DMS153 treated with DMSO at 0.1 percent for 48 hours (cell line): ENCODE data around the gene MARCHF6.
"Not testable (repeated sequence)": the region's sequence is repeated elsewhere in the genome, so short reads cannot be mapped to it uniquely, and the experiment has no call there.

ENCODE experiments used
- DNase-seq: peaks from one replicate; lab custom pipeline; 2025; ENCODE audit not compliant: unreplicated experiment; lab: John Stamatoyannopoulos, UW

The MARCHF6 gene

DNA sequence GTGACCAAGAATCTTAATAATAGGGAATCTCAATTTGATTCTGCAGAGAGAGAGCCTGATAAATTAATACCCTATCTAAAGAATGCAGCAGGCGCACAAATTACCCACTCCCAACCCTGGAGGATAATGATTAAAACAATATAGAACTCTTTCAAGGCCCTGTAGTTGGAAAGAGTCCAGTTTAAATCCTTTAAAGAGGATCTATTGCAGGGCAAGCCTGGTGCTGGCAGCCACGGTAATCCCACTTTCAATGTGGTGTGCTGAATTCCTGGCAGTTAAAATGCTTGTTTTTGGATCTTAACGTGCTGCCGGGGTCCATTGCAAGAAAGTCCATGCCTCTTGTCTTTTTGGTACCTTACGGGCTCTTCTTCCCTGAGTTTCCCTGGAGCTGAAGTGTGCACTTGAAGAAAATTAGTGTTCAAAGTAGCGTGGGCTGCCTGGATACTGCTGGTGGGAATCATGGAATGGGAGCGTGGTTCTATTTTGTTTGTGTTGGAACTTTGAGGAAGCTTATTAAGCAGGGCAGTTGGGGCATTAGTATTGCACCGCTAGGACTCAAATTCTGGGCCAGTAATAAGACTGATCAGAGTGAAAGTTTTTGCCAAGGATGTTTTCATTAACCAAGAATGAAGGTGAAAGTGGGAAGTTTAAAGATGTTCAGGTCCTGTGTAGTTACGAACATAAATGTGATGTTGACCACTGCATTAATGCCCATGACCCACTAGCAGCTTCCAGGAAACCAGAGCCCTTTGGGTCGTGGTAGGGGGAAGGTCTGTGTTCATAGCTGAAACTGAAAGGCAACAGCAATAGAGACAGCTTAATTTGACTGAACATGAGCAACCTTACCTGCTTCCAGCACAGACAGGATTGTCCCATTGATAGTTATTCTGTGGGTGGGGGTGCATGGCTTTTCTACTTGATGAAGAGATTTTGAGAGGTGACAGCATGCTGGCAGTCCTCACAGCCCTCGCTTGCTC lies 20.8 kb downstream of the MARCHF6 start:
- no peak for DNase-seq

DNA sequence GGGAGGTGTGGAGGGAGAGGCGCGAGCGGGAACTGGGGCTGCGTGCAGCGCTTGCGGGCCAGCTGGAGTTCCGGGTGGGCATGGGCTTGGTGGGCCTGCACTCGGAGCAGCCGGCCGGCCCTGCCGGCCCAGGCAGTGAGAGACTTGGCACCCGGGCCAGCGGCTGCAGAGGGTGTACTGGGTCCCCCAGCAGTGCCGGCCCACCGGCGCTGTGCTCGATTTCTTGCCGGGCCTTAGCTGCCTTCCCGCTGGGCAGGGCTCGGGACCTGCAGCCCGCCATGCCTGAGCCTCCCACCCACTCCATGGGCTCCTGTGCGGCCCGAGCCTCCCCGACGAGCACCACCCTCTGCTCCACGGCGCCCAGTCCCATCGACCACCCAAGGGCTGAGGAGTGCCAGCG lies 21.7 kb downstream of the MARCHF6 start:
- not testable (repeated sequence) for DNase-seq

DNA sequence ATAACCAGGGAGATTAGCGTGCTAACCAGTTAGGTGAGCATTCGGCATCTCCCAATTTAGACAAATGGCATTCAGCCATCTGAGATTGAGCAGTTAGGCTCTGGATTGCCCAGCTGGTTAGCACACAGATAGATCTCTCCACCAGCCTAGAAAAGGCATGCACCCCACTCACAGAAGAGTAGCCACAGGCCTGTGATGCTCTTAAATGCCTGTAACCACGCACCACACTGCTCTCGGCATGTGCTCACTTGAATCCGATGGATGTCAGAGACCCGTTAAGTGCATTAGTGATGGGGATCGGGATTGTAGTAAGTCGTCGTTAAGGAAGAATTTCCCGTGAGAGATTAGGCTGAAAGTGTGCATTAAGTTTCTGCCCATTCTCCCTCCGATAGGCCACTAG lies 23.0 kb downstream of the MARCHF6 start:
- DNase-seq: no peak

DNA sequence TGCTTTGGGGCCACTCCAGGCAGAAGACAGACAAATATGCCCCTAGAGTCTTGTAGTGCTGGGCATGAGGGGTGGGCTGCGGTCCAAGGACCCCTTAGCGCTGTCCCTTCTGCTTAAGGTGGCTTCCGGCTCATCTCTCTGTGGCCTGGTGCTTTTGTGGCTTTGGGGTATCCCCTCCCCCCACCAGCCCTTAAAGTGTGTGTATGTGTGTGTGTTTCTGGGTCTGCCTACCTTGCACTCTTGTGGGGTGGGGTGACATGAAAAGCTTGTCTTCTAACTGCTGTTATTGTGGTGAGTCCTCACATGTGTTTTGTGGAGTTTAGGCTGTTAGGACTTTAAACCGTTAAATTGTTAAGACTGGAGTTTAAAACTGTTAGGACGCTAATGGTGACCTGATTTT lies 23.6 kb downstream of the MARCHF6 start:
- no peak for DNase-seq

DNA sequence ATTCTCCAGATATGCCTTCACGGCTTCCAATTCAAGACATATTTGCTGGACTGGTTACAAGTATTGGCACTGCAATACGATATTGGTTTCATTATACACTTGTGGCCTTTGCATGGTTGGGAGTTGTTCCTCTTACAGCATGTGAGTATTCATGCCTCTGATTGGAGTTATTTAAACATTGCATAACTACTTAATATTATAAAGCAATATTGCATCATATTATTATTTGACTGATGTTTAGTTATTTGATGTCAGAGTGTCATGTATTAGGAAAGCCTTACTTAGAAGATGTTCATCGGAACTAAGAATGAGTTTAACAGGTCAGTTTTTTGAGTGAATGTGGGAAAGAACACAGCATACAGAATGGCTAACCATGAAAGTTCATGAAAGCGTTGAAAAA lies 28.3 kb downstream of the MARCHF6 start:
- no peak for DNase-seq

DNA sequence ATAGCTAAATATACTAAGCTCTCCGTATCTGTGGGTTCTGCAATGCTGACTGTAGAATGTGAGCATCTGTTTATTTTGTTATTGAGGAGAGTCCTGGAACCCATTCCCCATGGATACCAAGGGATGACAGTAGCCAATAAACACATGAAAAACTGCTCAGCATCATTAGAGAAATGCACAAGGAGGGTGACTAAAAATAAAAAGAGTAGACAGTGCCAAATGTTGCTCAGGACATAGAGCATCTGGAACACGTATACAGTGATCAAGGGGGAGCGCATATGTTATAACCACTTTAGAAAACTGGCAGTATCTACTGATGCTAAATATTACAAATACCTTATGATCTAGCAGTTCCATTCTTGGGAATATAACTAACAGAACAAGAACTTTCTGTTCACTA lies 31.0 kb downstream of the MARCHF6 start:
- no peak for DNase-seq

DNA sequence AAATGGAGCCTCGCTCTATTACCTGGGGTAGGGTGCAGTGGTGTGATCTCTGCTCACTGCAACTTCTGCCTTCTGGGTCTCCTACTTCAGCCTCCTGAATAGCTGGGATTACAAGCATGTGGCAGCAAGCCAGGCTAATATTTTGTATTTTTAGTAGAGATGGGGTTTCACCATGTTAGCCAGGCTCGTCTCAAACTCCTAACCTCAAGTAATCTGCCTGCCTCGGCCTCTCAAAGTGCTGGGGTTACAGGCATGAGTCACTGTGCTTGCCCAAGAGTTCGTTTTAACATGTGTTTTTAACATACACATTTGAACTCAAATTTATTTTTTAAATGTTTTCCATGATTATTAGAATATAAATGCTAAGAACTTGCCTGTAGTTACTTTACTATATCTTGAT lies 34.2 kb downstream of the MARCHF6 start:
- no peak for DNase-seq

DNA sequence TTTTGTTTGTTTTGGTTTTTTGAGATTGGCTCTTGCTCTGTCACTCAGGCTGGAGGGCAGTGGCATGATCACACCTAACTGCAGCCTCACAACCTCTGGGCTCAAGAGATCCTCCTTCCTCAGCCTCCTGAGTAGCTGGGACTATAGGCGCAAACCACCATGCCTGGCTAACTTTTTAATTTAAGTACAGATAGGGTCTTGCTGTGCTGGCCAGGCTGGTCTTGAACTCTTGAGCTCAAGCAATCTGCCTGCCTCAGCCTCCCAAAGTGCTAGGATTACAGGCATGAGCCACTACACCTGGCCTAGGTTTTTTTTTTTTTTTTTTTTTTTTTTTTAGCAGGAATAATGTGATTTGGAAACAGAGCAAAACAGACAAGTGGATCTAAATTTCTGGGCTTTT lies 37.6 kb downstream of the MARCHF6 start:
- no peak for DNase-seq

DNA sequence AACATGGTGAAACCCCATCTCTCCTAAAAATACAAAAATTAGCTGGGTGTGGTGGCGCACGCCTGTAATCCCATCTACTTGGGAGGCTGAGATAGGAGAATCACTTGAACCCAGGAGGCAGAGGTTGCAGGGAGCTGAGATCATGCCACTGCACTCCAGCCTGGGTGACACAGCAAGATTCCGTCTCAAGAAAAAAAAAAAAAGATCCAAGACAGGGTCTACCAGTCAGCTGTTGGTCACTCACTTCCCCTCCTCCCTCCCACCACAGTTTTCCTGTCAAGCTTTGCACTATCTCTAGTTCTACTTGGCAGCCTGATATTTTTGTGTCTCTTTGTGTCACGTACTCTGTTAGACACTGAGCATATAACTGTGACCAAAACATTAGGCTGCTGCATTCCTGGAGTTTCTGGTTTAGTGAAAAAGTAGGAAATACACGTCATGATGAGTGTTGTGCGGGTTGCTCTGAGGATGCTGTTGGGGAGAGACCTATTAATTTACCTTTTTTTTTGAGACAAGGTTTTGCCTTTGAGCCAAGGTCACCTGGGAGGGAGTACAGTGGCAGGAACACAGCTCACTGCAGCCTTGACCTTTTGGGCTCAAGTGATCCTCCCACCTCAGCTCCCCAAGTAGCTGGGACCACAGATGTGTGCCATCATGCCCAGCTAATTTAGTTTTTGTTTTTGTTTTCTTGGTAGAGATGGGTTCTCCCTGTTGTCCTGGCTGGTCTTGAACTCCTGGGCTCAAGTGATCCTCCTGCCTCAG lies 39.3 kb downstream of the MARCHF6 start:
- not testable (repeated sequence) for DNase-seq

DNA sequence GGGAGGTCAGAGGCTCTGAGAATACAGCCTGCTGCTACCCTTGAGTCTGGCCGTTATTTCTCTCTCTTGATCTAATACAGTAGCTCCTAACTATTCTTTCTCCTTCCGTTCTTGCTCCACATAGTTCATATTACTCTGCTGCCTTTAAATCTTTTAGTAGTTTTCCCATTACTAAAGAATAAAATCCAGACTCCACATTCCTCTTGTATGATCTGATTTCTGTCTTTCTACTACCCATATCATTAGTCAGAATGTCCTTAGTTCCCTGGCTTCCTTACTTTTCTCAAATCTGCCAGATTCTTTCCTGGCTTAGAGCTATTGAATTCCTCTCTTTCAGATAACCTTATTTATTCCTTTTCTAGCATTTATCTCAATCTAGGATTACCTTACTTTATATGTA lies 40.0 kb downstream of the MARCHF6 start:
- DNase-seq: no peak

DNA sequence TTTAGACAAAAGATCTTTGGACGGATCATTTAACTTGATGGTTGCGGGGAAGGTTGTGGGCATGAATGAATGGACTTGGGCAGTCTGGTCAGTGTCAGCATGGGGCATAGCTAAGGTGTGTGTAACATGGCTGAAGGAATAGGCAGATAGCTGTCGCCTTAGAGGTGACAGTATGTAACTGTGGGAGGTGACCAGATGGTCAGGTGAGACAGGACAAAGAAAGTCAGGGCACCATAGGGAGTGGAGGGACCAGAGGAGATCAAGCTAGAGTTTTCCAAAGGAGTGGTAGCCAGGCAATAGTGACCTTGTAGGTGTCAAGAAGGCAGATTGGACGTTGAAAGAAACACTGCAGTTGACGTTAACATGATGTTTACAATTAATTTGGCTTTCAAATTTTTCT lies 43.1 kb downstream of the MARCHF6 start:
- DNase-seq: no peak

DNA sequence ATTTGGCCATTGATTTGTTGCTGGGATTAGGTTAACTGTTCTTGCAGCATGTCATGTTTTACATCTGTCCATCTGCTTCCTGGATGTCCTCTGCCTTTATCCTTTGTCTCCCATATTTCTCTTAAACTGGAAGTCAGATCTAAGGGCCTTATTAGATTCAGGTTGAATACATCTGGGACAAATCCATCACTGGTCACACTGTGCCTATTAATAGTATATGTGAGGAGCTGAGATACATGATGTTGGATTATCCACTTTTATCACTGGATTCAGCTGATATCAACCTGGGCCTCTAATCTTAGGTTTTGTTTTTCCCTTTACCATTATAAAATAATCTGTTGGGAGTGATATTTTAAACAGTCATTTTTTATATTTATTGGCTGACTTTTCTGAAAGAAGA lies 46.3 kb downstream of the MARCHF6 start:
- DNase-seq: no peak

DNA sequence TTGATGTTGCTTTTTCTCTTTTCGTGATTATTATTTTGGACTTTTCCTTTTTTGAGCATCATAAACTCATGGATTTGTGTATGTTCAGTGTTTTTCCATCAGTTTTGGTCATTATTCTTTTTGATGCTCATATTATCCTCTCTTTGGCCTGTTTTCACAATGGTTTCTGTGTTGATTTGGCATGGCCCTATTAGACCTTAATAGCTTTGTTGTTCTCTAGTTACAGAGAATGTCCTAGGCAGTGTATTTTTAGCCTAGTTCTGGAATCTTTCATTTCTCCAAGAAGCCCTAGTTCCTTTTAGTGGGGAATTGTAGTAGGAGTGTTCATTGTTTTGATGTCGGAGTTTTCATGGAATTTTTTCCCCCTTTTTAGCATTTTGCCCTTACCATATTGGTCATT lies 46.9 kb downstream of the MARCHF6 start:
- no peak for DNase-seq

DNA sequence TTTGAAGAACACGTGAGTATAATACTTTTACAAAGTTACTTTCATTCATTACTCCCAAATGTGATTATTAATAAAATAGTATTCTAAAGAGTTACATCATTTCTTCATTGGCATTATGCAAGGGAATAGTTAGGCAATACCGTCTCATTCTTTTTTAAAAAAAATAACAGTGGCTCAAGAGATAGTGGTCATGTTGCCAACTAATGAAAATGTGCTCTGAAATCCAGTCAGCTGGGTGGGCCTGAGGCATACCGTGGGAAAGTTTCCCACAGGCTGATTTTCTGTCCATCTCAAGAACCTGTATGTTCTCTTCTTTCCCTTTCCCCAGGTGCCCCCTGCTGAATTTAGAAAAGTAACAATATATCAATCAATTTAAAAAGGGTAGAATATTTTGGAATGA lies 47.3 kb downstream of the MARCHF6 start:
- DNase-seq: no peak

DNA sequence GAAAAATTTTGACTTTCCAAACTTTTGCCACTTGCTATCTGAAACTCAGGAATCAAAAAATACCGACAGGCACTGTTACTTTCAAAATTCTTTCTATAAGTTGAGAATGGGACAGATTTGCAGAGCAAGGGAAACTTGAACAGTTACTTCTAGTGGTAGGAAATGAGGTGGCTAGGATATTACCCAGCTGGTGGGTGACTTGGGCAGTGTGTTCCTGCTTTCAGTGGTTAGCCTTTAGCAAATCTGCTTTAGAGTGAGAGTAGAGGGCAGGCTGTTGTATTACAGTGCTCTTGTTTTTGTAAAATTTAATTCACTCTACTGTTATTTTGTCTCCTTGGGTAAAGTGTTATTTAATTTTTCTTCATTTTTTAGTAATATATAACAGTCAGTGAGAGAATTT lies 48.0 kb downstream of the MARCHF6 start:
- no peak for DNase-seq
